Keratinocyte (primary cell): Measurements from ENCODE around the gene PES1. TPM values are rescaled to one million over a fixed set of nuclear protein-coding genes. Genes with fewer than 3 reads are reported as not detected.

Experiments
- DNase-seq: peaks from one replicate; pipeline ENCODE4 v3.0.0-alpha.2; 2011; ENCODE audit warnings: low read depth, missing footprints, low spot score
- FAIRE-seq: peaks from 2 replicates; lab custom pipeline; 2011; peaks lifted over from hg19 to GRCh38; lab: Jason Lieb, UNC
- H2AFZ ChIP-seq: 2 replicates; pipeline ENCODE4 v1.6.0; 2012; ENCODE audit warnings: low read length, control low read depth, inconsistent platforms; ENCODE audit not compliant: control insufficient read depth
- H3K27ac ChIP-seq: 2 replicates; pipeline ENCODE4 v1.5.1; 2011; ENCODE audit warnings: low read length; ENCODE audit not compliant: control insufficient read depth, insufficient read depth
- H3K27me3 ChIP-seq: 3 replicates; pipeline ENCODE4 v1.6.0; 2011; ENCODE audit warnings: low read length; ENCODE audit not compliant: control insufficient read depth, insufficient read depth; ENCODE audit errors: extremely low read depth
- H3K36me3 ChIP-seq, 2 experiments: 2 replicates in 1 of 2; 3 replicates in 1 of 2; pipeline ENCODE4 v1.5.1; 2011; ENCODE audit warnings: low read length in 2 of 2, mild to moderate bottlenecking in 1 of 2; ENCODE audit not compliant: control insufficient read depth in 2 of 2, insufficient read depth in 2 of 2; ENCODE audit errors: extremely low read depth in 1 of 2
- H3K4me1 ChIP-seq: 3 replicates; pipeline ENCODE4 v1.5.1; 2011; ENCODE audit warnings: low read length; ENCODE audit not compliant: control insufficient read depth, insufficient read depth; ENCODE audit errors: extremely low read depth
- H3K4me2 ChIP-seq: 3 replicates; pipeline ENCODE4 v1.6.0; 2011; ENCODE audit warnings: low read depth, low read length; ENCODE audit not compliant: control insufficient read depth, insufficient read depth; ENCODE audit errors: extremely low read depth
- H3K4me3 ChIP-seq, 3 experiments: fragments of 200-600 bp in 1 of 3; sonication (generic) in 1 of 3; 2 replicates in 2 of 3; 3 replicates in 1 of 3; pipeline ENCODE4 v1.5.1; 2011 to 2016; ENCODE audit warnings: low read length in 3 of 3, mild to moderate bottlenecking in 3 of 3, control low read depth in 2 of 3, inconsistent platforms in 1 of 3, low read depth in 1 of 3, mixed read lengths in 1 of 3, mixed run types in 1 of 3, moderate library complexity in 1 of 3; ENCODE audit not compliant: control insufficient read depth in 2 of 3, insufficient read depth in 2 of 3; ENCODE audit errors: extremely low read depth in 1 of 3
- H3K79me2 ChIP-seq: 2 replicates; pipeline ENCODE4 v1.6.0; 2012; ENCODE audit warnings: low read length; ENCODE audit not compliant: control insufficient read depth, insufficient read depth
- H3K9ac ChIP-seq: 3 replicates; pipeline ENCODE4 v1.6.0; 2011; ENCODE audit warnings: low read length; ENCODE audit not compliant: control insufficient read depth, insufficient read depth; ENCODE audit errors: extremely low read depth
- H3K9me1 ChIP-seq: 3 replicates; pipeline ENCODE4 v1.6.0; 2011; ENCODE audit warnings: low read length; ENCODE audit not compliant: control insufficient read depth, insufficient read depth; ENCODE audit errors: extremely low read depth
- H3K9me3 ChIP-seq: 2 replicates; pipeline ENCODE4 v1.5.1; 2012; ENCODE audit warnings: low read depth, low read length; ENCODE audit not compliant: control insufficient read depth
- H4K20me1 ChIP-seq: 3 replicates; pipeline ENCODE4 v1.6.0; 2011; ENCODE audit warnings: low read length; ENCODE audit not compliant: control insufficient read depth, insufficient read depth; ENCODE audit errors: extremely low read depth
- CTCF ChIP-seq, 3 experiments: IDR thresholded peaks in 1 of 3; conservative IDR thresholded peaks in 1 of 3; optimal IDR thresholded peaks in 1 of 3; 2 replicates in 2 of 3; 3 replicates in 1 of 3; pipeline versions ENCODE3 to v1.5.1; 2011; ENCODE audit warnings: low read length in 3 of 3, mild to moderate bottlenecking in 3 of 3, moderate library complexity in 2 of 3, control low read depth in 1 of 3, inconsistent platforms in 1 of 3; ENCODE audit not compliant: insufficient read depth in 2 of 3; ENCODE audit errors: extremely low read depth in 1 of 3
- EZH2 ChIP-seq: IDR thresholded peaks from one replicate; pipeline ENCODE4 v1.6.1; 2012; ENCODE audit warnings: inconsistent platforms, mild to moderate bottlenecking, low read length, moderate library complexity
- dilution Hi-C: fragments of 300-500 bp; cut with MboI; formaldehyde crosslinking; loops from one replicate; pipeline ENCODE4 v1.7.0; 2020; ENCODE audit warnings: low sequenced_read_pairs; ENCODE audit not compliant: extremely low pct_ligation_motif_present
- polyA plus RNA-seq, 5 experiments: library from polyadenylated mRNA; depleted of rRNA in 3 of 5; stranded (reverse) in 3 of 5; stranded (forward) in 1 of 5; unstranded in 1 of 5; fragments of >200 nt; gene quantifications; 1 replicate in 1 of 5; 2 replicates in 3 of 5; 3 replicates in 1 of 5; pipeline versions ENCODE4 v1.2.1 to v1.2.3, GENCODE V29; 2011 to 2012; ENCODE audit warnings: missing spikeins in 2 of 5, low read depth in 1 of 5, low replicate concordance in 1 of 5

Gene PES1
- polyA plus RNA-seq, 1 donor (not counting 4 experiments of a cell fraction or from before 2014, with no cell fraction given): 116 TPM

- FAIRE-seq (no peak), DNase-seq (no peak)
- Histone ChIP-seq H3K4me2 (no peak overlapping the region), H3K9me3 (no peaks in the 10 kb centered on the region), H3K36me3 (no peaks in the 10 kb centered on the region), H2AFZ (no peak overlapping the region), H3K27ac (no peak overlapping the region), H3K4me1 (peaks cover 6% of the 10 kb centered on the region), H3K4me3 (no peak overlapping the region), H3K9me1 (no peaks in the 10 kb centered on the region), H3K27me3 (peaks cover 7% of the 10 kb centered on the region), H3K9ac (no peak overlapping the region), H3K79me2 (no peaks in the 10 kb centered on the region), H4K20me1 (no peaks in the 10 kb centered on the region)
- dilution Hi-C loops: no loop called here
- TF ChIP-seq CTCF (optimal IDR thresholded peaks at IDR 0.05 in 1 of 3, IDR thresholded peaks at IDR 0.05 in 1 of 3, conservative IDR thresholded peaks at IDR 0.05 in 1 of 3; ENCODE audit: extremely low read depth in 1 of 3, insufficient read depth in 2 of 3, low read length in 3 of 3) (no peak), EZH2 (no peak)
Measured at GRCh38 chr22:30559889-30560288, 31.8 kb downstream of the PES1 start.

GRCh38 chr22:30557243-30557642 is 34.5 kb downstream of the PES1 start:
- no peak for DNase-seq
- Histone ChIP-seq H3K9me3 (no peaks in the 10 kb centered on the region), H3K9me1 (no peaks in the 10 kb centered on the region), H2AFZ (no peak overlapping the region), H3K4me2 (no peak overlapping the region), H3K79me2 (no peaks in the 10 kb centered on the region), H3K36me3 (no peaks in the 10 kb centered on the region), H3K4me3 (no peak overlapping the region), H3K4me1 (peaks cover 2% of the 10 kb centered on the region), H3K9ac (no peak overlapping the region), H4K20me1 (no peaks in the 10 kb centered on the region), H3K27ac (no peak overlapping the region), H3K27me3 (no peaks in the 10 kb centered on the region)
- TF ChIP-seq CTCF (optimal IDR thresholded peaks at IDR 0.05 in 1 of 3, IDR thresholded peaks at IDR 0.05 in 1 of 3, conservative IDR thresholded peaks at IDR 0.05 in 1 of 3; ENCODE audit: extremely low read depth in 1 of 3, insufficient read depth in 2 of 3, low read length in 3 of 3) (no peak), EZH2 (no peak)
- dilution Hi-C loops: no loop called here
- FAIRE-seq: no peak
